GM12892 (cell line): ENCODE measurements around the gene CCDC158.
"Not testable (repeated sequence)": the region's sequence is repeated elsewhere in the genome, so short reads cannot be mapped to it uniquely, and the experiment has no call there.

Experiments
- DNase-seq: peaks from one replicate; pipeline ENCODE4 v3.0.0; 2011; ENCODE audit not compliant: insufficient read length
- FAIRE-seq: peaks from 2 replicates; lab custom pipeline; 2011; peaks lifted over from hg19 to GRCh38; lab: Jason Lieb, UNC
- POLR2A ChIP-seq: IDR thresholded peaks from 2 replicates; pipeline ENCODE4 v1.6.1; 2011; ENCODE audit warnings: low read depth, low read length, control low read depth
- POLR2AphosphoS5 ChIP-seq: IDR thresholded peaks from 2 replicates; pipeline ENCODE4 v1.6.1; 2011; ENCODE audit warnings: low read depth, low read length, control low read depth
- TAF1 ChIP-seq: IDR thresholded peaks from 2 replicates; pipeline ENCODE4 v1.6.1; 2011; ENCODE audit warnings: low read depth, mild to moderate bottlenecking, control low read depth, low read length, borderline replicate concordance

The CCDC158 gene

DNA sequence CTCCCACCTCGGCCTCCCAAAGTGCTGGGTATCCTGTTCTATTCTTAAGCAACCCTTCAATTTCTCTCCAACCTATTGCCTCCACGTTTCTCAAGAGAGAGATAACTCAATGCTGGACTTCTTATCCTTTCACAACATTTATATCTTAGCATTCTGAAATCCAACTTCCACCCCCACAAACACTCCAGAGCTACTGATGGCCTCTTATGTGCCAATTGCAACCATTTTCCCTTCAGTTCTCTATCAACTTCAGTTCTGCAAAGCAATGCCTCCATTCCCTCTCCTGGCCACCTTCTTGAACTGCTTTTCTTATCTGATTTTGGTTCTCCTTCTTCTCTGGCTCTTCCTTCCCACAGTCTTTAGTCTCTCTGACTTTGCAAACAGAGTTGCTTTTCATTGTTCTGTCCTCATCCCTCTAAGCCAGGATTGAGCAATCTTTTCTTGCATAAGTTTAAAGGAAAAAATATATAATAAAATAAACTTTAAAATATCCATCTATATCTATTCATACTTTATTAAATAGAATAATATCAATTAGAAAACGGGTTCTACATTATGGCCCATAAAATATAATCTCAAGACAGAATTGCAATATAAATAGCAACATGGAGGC lies 118.0 kb downstream of the CCDC158 start:
- no peak for FAIRE-seq

GRCh38 chr4:76301775-76302162 lies 119.2 kb downstream of the CCDC158 start:
- FAIRE-seq, result no peak
- TF ChIP-seq TAF1, result no peak
- no peak for TF ChIP-seq POLR2AphosphoS5
- TF ChIP-seq POLR2A, result no peak
- DNase-seq, result no peak

More for the DNA sequence above, 118.0 kb downstream of the CCDC158 start:
- TF ChIP-seq POLR2AphosphoS5, result no peak
- no peak for TF ChIP-seq POLR2A
- DNase-seq, result no peak

DNA sequence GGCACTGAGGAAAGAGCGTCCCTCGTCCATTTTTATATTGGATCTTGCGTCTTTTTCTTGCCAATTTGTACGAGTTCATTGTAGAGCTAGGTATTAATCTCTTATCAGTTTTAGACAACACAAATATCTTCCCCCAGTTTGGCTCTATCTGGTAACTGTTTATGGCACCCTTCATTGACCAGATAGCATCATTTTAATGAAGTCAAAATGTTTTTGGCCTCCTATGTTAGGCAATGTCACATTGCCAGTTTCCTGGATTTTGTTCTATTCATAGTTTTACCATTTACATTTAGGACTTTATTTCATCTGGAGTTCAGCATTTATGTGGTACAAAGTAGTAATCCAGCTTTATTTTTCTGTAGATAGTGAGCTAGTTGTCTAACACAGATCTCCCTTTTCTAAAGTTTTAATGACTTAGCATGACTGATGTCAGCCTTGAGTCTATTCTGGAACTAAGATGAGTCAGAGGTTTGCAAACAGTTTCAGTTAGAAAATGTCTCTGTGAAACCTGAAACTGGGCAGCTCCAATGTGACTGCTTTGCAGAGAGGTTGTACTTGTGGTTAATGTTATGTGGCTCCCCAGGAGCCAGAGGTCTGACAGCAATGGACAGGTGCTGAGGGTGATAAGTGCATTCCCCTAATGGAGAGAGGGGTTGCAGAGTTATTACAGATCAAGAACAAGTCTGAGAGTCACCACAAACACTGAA lies 119.7 kb downstream of the CCDC158 start:
- FAIRE-seq, result peak; percentile 99
- peak; percentile 55 for DNase-seq
- TF ChIP-seq POLR2AphosphoS5 (no peak; the same call in 1 of the 2 replicates), TAF1 (no peak), POLR2A (no peak)

- TF ChIP-seq TAF1 (no peak), POLR2A (no peak), POLR2AphosphoS5 (no peak)
- FAIRE-seq (no peak), DNase-seq (no peak)
These were observed 120.9 kb downstream of the CCDC158 start for GRCh38 chr4:76300012-76300411.

DNA sequence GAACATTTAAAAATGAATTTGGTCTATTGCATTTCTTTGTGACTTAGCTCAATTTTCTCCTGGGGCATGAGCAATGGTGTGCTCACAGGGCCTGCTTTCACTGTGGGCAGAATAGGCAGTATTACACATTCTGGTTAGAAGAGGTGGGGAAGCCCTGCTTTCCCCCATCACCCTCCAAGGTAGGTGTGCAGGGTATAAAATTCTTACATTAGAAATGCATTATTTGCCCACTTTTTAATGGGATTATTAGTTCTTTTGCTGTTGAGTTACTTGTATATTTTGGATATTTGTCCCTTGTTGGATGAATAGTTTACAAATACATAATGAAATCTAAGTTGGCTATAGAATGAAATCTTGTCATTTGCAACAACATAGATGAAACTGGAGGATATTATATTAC lies 122.7 kb downstream of the CCDC158 start:
- DNase-seq (no peak), FAIRE-seq (no peak)
- TF ChIP-seq POLR2A (no peak), POLR2AphosphoS5 (no peak), TAF1 (no peak)

- DNase-seq (no peak), FAIRE-seq (no peak)
- no peak for TF ChIP-seq POLR2A
These were observed 124.6 kb downstream of the CCDC158 start for GRCh38 chr4:76296286-76296820.

GRCh38 chr4:76293772-76294171 lies 127.2 kb downstream of the CCDC158 start:
- TF ChIP-seq POLR2A (no peak), POLR2AphosphoS5 (no peak), TAF1 (no peak)
- FAIRE-seq (no peak), DNase-seq (no peak)

DNA sequence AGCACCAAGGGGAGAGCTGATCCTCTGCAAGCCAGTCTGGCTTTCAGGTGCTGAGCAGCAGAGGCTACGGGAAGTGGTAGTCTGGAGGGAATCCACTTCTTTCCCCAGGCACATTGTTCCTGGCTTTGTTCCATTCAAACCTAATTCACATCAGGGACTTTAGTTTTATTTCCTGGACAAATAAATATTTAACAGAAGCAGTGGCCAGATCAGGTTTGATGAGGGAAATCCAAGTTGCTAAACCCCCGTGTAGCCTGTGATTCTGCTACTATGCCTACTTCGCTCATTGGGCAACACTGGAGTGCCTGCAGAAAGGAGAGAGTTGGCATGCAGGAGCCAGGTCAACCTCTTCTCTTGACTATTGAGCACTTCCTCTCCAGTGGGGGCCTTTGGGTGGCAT lies 128.2 kb downstream of the CCDC158 start:
- DNase-seq (no peak), FAIRE-seq (no peak)
- TF ChIP-seq POLR2A (no peak), TAF1 (no peak), POLR2AphosphoS5 (no peak)

DNA sequence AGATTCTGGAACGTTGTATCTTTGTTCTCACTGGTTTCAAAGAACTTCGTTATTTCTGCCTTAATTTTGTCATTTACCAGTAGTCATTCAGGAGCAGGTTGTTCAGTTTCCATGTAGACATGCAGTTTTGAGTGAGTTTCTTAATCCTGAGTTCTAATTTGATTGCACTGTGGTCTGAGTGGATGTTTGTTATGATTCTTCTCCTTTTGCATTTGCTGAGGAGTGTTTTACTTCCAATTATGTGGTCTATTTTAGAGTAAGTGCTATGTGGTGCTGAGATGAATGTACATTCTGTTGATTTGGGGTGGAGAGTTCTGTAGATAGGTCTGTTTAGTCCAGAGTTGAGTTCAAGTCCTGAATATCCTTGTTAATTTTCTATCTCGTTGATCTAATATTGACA lies 133.1 kb downstream of the CCDC158 start:
- not testable (repeated sequence) for DNase-seq, FAIRE-seq

- TF ChIP-seq TAF1, result no peak
- no peak for TF ChIP-seq POLR2AphosphoS5
- no peak for TF ChIP-seq POLR2A
- DNase-seq (no peak), FAIRE-seq (no peak)
These were observed 137.0 kb downstream of the CCDC158 start for GRCh38 chr4:76283900-76284299.

DNA sequence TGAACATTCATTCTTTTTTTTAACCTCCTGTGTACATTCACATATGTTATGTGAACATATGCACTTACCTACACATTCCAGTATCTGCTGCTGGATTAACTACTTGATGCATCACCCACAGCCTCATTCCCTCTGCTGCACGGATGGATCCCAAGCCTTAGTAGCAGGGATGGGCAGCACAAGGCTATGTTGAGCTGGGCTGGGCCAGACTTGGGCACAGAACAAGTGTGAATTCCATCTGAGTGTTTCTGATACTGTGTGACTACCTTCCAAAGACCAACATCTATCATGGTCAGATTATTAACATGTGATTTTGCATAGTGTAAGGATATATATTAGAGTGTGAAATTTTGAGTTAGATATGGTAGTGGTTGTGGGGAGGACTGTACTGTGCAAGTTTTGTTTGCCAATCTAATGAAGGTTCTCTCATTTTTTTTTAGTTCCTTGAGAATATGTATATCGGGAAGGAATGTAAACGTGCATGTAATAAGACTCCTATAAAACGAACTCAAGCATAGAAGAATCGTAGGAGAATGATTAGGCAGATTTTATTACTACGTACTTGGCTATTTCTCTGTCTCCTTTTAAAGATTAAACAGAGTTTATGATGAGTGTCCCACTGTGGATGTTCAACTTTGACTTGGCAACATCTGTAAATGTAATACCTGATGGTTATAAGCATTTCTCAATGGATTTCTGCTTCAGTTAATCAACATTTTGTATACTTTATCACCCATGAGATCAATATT lies 137.8 kb downstream of the CCDC158 start:
- TF ChIP-seq POLR2A (no peak), TAF1 (no peak), POLR2AphosphoS5 (no peak)
- no peak for DNase-seq
- no peak for FAIRE-seq

- DNase-seq, FAIRE-seq: not testable (repeated sequence)
These were observed 139.3 kb downstream of the CCDC158 start for GRCh38 chr4:76281594-76281993.
